SK-N-SH treated with all-trans-retinoic acid at 6 μM for 48 hours (cell line): Measurements from ENCODE around the gene TEX261.

Source experiments
- ATAC-seq: fragments of 200-7000 bp; cut with Tn5 transposase; 3 replicates; pipeline ENCODE4 v1.9.1; 2020; ENCODE audit warnings: mild to moderate bottlenecking, moderate library complexity
- ARNTL ChIP-seq: fragments of 450-650 bp; formaldehyde crosslinking; IDR thresholded peaks from 2 replicates; pipeline ENCODE4 v1.5.0; 2020; ENCODE audit warnings: low read depth, mild to moderate bottlenecking, moderate library complexity, borderline replicate concordance
- CREB5 ChIP-seq: fragments of 250-450 bp; sonication (Bioruptor Pico); IDR thresholded peaks from 2 replicates; pipeline ENCODE4 v1.5.1; 2020; ENCODE audit warnings: low read depth, mild to moderate bottlenecking, moderate library complexity
- CSRNP3 ChIP-seq: fragments of 250-450 bp; sonication (Bioruptor Pico); IDR thresholded peaks from 2 replicates; pipeline ENCODE4 v1.5.1; 2021; ENCODE audit warnings: mild to moderate bottlenecking, moderate library complexity
- ESRRG ChIP-seq: fragments of 250-450 bp; sonication (Bioruptor Pico); IDR thresholded peaks from 2 replicates; pipeline ENCODE4 v1.6.1; 2021; ENCODE audit warnings: mild to moderate bottlenecking
- GLIS3 ChIP-seq: fragments of 250-450 bp; sonication (Bioruptor Pico); IDR thresholded peaks from 2 replicates; pipeline ENCODE4 v1.5.0; 2020; ENCODE audit warnings: mild to moderate bottlenecking, moderate library complexity
- ISL1 ChIP-seq: fragments of 250-450 bp; sonication (Bioruptor Pico); IDR thresholded peaks from 2 replicates; pipeline ENCODE4 v2.1.2; 2022; ENCODE audit warnings: mild to moderate bottlenecking, moderate library complexity
- OSR1 ChIP-seq: fragments of 250-450 bp; sonication (Bioruptor Pico); IDR thresholded peaks from 2 replicates; pipeline ENCODE4 v1.8.0; 2022; ENCODE audit warnings: moderate library complexity, mild to moderate bottlenecking, inconsistent platforms
- POU6F1 ChIP-seq: fragments of 250-450 bp; sonication (Bioruptor Pico); IDR thresholded peaks from 2 replicates; pipeline ENCODE4 v1.8.0; 2021; ENCODE audit warnings: low read depth, mild to moderate bottlenecking, moderate library complexity, borderline replicate concordance
- PPARA ChIP-seq: fragments of 250-450 bp; sonication (Bioruptor Pico); IDR thresholded peaks from 2 replicates; pipeline ENCODE4 v1.5.0; 2020; ENCODE audit warnings: mild to moderate bottlenecking, borderline replicate concordance
- RARB ChIP-seq: fragments of 250-450 bp; sonication (Bioruptor Pico); IDR thresholded peaks from 2 replicates; pipeline ENCODE4 v1.8.0; 2021; ENCODE audit warnings: mild to moderate bottlenecking, moderate library complexity
- SNAI2 ChIP-seq: fragments of 250-450 bp; sonication (Bioruptor Pico); IDR thresholded peaks from 2 replicates; pipeline ENCODE4 v1.5.0; 2020; ENCODE audit warnings: mild to moderate bottlenecking, moderate library complexity
- TCF4 ChIP-seq: fragments of 250-450 bp; sonication (Bioruptor Pico); IDR thresholded peaks from 2 replicates; pipeline ENCODE4 v1.8.0; 2021; ENCODE audit warnings: mild to moderate bottlenecking, moderate library complexity, borderline replicate concordance
- TOX ChIP-seq: fragments of 250-450 bp; sonication (Bioruptor Pico); IDR thresholded peaks from 2 replicates; pipeline ENCODE4 v1.8.0; 2021; ENCODE audit warnings: mild to moderate bottlenecking, moderate library complexity, borderline replicate concordance
- TSHZ2 ChIP-seq: fragments of 250-450 bp; sonication (Bioruptor Pico); IDR thresholded peaks from 2 replicates; pipeline ENCODE4 v1.5.0; 2020; ENCODE audit warnings: mild to moderate bottlenecking, moderate library complexity
- ZC3H10 ChIP-seq: fragments of 250-450 bp; sonication (Bioruptor Pico); IDR thresholded peaks from 2 replicates; pipeline ENCODE4 v1.5.1; 2021; ENCODE audit warnings: mild to moderate bottlenecking, moderate library complexity
- ZFP3 ChIP-seq: fragments of 250-450 bp; sonication (Bioruptor Pico); IDR thresholded peaks from 2 replicates; pipeline ENCODE4 v1.5.0; 2020; ENCODE audit warnings: mild to moderate bottlenecking, moderate library complexity
- ZFP30 ChIP-seq: fragments of 450-650 bp; formaldehyde crosslinking; IDR thresholded peaks from 2 replicates; pipeline ENCODE4 v1.5.0; 2022; ENCODE audit warnings: mild to moderate bottlenecking, moderate library complexity
- ZNF565 ChIP-seq: fragments of 450-650 bp; formaldehyde crosslinking; conservative IDR thresholded peaks from 2 replicates; pipeline ENCODE4 v1.5.0; 2020; ENCODE audit warnings: low read depth, mild to moderate bottlenecking, moderate library complexity
- ZNF70 ChIP-seq: fragments of 450-650 bp; formaldehyde crosslinking; IDR thresholded peaks from 2 replicates; pipeline ENCODE4 v1.5.0; 2020; ENCODE audit warnings: mild to moderate bottlenecking, moderate library complexity

TEX261 gene

GRCh38 chr2:70984228-70984575, 10.5 kb downstream of the TEX261 start:
- no peak for TF ChIP-seq ZFP3 (CRISPR knock-in tag)
- no peak for ATAC-seq

- ATAC-seq = no peak
- no peak for TF ChIP-seq ISL1 (CRISPR knock-in tag)
- TF ChIP-seq TSHZ2 (CRISPR knock-in tag) = no peak
- TF ChIP-seq ZFP30 = no peak
- TF ChIP-seq ESRRG (CRISPR knock-in tag) = no peak
- TF ChIP-seq ZNF565 (CRISPR knock-in tag) = no peak
- TF ChIP-seq ARNTL (CRISPR knock-in tag) = no peak
- no peak for TF ChIP-seq ZC3H10 (CRISPR knock-in tag)
- TF ChIP-seq OSR1 (CRISPR knock-in tag) = no peak
- TF ChIP-seq TCF4 (CRISPR knock-in tag) = no peak
- TF ChIP-seq RARB = no peak
- TF ChIP-seq CSRNP3 (CRISPR knock-in tag) = no peak
- TF ChIP-seq CREB5 (CRISPR knock-in tag) = no peak
- no peak for TF ChIP-seq GLIS3
- TF ChIP-seq ZFP3 (CRISPR knock-in tag) = no peak
- TF ChIP-seq PPARA (CRISPR knock-in tag) = no peak
- no peak for TF ChIP-seq ZNF70 (CRISPR knock-in tag)
- TF ChIP-seq POU6F1 (CRISPR knock-in tag) = no peak
- no peak for TF ChIP-seq TOX (CRISPR knock-in tag)
- TF ChIP-seq SNAI2 (CRISPR knock-in tag) = no peak
Observed at GRCh38 chr2:70983506-70984227, 11.0 kb downstream of the TEX261 start.

GRCh38 chr2:70982971-70983370, 11.7 kb downstream of the TEX261 start:
- no peak for ATAC-seq
- TF ChIP-seq ZFP3 (CRISPR knock-in tag) (no peak), TCF4 (CRISPR knock-in tag) (no peak), POU6F1 (CRISPR knock-in tag) (no peak), ZNF565 (CRISPR knock-in tag) (no peak), TSHZ2 (CRISPR knock-in tag) (no peak)
